ENCODE measurements around the gene CALD1.
A peak's percentile ranks its signal among the peaks of the same experiment; 100 is the strongest.

DNA sequence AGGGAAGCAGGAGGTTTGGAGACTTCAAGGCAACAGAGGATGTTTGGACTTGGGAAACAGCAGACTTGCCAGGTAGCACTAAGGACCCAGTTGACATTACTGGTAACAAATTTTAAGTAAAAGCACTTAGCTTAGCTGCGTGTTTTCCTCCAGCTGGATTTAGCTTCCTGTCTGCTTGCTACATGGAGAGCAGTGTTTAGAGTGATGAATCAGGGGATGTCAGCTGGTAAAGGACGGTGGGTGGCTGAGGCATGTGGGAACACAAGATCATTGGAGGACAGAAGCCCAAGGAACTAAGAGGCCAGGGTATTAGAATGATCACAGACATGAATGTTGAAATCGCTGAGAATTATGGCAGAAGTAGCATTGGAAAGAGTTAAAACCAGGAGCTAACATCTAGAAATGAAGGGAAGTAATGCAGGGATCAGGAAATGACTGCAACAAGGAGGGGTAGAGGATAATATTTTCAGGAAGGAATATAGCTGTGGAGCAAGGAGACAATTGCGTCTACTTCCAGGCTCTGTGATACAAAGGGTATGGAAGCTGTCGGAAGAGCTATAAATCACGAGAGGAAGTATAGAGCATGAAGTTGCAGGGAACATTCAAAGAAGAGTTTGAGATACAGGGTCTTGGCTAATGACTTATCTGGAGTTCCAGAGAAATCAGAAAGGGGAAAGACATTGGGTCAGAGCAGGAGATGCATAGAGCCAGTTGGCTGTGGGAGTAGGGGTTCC lies 34.4 kb downstream of the CALD1 start:
- TF ChIP-seq, protein P1, sequence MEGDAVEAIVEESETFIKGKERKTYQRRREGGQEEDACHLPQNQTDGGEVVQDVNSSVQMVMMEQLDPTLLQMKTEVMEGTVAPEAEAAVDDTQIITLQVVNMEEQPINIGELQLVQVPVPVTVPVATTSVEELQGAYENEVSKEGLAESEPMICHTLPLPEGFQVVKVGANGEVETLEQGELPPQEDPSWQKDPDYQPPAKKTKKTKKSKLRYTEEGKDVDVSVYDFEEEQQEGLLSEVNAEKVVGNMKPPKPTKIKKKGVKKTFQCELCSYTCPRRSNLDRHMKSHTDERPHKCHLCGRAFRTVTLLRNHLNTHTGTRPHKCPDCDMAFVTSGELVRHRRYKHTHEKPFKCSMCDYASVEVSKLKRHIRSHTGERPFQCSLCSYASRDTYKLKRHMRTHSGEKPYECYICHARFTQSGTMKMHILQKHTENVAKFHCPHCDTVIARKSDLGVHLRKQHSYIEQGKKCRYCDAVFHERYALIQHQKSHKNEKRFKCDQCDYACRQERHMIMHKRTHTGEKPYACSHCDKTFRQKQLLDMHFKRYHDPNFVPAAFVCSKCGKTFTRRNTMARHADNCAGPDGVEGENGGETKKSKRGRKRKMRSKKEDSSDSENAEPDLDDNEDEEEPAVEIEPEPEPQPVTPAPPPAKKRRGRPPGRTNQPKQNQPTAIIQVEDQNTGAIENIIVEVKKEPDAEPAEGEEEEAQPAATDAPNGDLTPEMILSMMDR (IDR thresholded peaks at IDR 0.05), result no peak
- TF ChIP-seq EP300 (IDR thresholded peaks at IDR 0.05; ENCODE audit: low read depth) (no peak), POLR2A (IDR thresholded peaks at IDR 0.05) (no peak), POLR2AphosphoS5 (IDR thresholded peaks at IDR 0.05) (peak in 2 of 3 donors; percentile 7 to 44)
